NT2/D1 (cell line): ENCODE results near the gene SRA1.

Source experiments
- SUZ12 ChIP-seq: IDR thresholded peaks from 2 replicates; pipeline ENCODE4 v1.6.1; 2011; ENCODE audit not compliant: insufficient read length, insufficient read depth; ENCODE audit errors: extremely low read depth
- YY1 ChIP-seq: IDR thresholded peaks from 2 replicates; pipeline ENCODE4 v1.6.1; 2011; ENCODE audit not compliant: insufficient read length, insufficient read depth
- ZNF274 ChIP-seq: IDR thresholded peaks from 2 replicates; pipeline ENCODE4 v1.6.1; 2011; ENCODE audit warnings: mild to moderate bottlenecking, low read depth, low read length

DNA sequence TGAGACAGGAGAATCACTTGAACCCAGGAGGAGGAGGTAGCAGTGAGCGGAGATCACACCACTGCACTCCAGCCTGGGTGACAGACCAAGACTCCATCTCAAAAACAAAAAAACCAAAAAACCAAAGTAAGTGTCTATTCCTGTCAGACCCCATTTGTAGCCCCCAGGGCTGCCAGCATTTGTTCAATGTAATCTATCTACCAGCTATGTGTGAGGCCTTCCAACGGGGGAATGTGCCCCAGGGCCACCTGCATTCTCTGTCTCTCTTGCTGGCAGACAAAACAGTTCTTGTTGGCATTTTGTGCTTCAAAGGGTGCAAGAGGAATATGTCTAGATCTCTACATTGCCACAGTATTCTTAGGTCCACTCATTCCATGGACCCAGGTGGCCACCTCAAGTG is 41.6 kb upstream of the SRA1 start:
- TF ChIP-seq SUZ12 (no peak), YY1 (no peak), ZNF274 (no peak)
